GM10266 (cell line): ENCODE measurements around the gene ALPK1.
"Not testable (repeated sequence)": the region's sequence is repeated elsewhere in the genome, so short reads cannot be mapped to it uniquely, and the experiment has no call there.

Experiments used
- DNase-seq: peaks from one replicate; pipeline ENCODE4 v3.0.0; 2012; ENCODE audit errors: extremely low spot score
- TF ChIP-seq, protein P1 (sequence below): IDR thresholded peaks from 2 replicates; pipeline ENCODE4 v1.5.1; 2012; ENCODE audit warnings: mild to moderate bottlenecking, low read depth; ENCODE audit not compliant: control insufficient read depth, insufficient read depth; ENCODE audit errors: missing control alignments

Gene ALPK1

DNA sequence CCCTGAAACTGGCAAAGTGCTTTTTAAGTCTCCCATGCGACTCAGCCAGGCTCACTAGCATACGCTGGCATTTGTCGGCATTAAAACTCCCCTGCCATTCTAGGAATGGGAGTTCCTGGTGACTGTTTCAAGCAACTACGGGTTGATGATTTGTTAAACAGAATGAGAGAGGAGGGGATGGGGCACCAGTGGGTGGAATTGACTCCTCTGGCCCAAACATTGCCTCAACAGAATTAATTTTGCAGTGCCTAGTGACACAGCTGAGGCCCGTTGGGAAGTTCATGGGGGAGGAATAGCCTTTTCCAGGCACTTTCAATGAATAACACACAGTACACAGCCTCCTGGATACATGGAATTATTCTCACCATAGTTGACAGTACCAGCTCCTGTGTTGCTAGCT, 188.8 kb downstream of the ALPK1 start:
- no peak for DNase-seq
- TF ChIP-seq, protein P1, sequence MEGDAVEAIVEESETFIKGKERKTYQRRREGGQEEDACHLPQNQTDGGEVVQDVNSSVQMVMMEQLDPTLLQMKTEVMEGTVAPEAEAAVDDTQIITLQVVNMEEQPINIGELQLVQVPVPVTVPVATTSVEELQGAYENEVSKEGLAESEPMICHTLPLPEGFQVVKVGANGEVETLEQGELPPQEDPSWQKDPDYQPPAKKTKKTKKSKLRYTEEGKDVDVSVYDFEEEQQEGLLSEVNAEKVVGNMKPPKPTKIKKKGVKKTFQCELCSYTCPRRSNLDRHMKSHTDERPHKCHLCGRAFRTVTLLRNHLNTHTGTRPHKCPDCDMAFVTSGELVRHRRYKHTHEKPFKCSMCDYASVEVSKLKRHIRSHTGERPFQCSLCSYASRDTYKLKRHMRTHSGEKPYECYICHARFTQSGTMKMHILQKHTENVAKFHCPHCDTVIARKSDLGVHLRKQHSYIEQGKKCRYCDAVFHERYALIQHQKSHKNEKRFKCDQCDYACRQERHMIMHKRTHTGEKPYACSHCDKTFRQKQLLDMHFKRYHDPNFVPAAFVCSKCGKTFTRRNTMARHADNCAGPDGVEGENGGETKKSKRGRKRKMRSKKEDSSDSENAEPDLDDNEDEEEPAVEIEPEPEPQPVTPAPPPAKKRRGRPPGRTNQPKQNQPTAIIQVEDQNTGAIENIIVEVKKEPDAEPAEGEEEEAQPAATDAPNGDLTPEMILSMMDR: no peak

DNA sequence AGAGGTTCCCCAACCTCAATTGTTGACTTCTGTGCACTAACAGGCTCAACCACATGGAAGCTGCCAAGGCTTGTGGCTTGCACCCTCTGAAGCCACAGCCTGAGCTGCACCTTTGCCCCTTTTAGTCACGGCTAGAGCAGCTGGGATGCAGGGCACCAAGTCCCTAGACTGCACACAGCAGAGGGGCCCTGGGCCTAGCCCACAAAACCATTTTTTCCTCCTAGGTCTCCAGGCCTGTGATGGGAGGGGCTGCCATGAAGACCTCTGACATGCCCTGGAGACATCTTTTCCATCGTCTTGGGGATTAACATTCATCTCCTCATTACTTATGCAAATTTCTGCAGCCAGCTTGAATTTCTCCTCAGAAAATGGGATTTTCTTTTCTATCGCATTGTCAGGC, 193.6 kb downstream of the ALPK1 start:
- not testable (repeated sequence) for DNase-seq
